CD4-positive, alpha-beta T cell (primary cell): ENCODE results near the gene BMP3. TPM values are rescaled to one million over a fixed set of nuclear protein-coding genes. Genes with fewer than 3 reads are reported as not detected.

ENCODE experiments used
- ATAC-seq: fragments of 200-7000 bp; cut with Tn5 transposase; one replicate; pipeline ENCODE4 v1.10.0; 2022; ENCODE audit warnings: mild to moderate bottlenecking; ENCODE audit not compliant: poor library complexity
- CTCF ChIA-PET: fragments of 350-600 bp; sonication (Branson Sonifier 250); formaldehyde crosslinking; loops from one replicate; lab custom pipeline; 2021; ENCODE audit warnings: antibody characterized with exemption, inconsistent platforms; lab: Charles Lee
- POLR2A ChIA-PET: fragments of 350-600 bp; sonication (Branson Sonifier 250); formaldehyde crosslinking; loops from one replicate; lab custom pipeline; 2021; ENCODE audit warnings: antibody characterized with exemption, inconsistent platforms; lab: Charles Lee
- DNase-seq, 14 experiments: peaks; one replicate each; pipeline ENCODE4 v3.0.0-alpha.2; 2013 to 2020; ENCODE audit warnings: mixed read lengths in 2 of 14
- H3K27ac ChIP-seq, 2 donors: one replicate each; pipeline versions ENCODE4 v1.5.1 to v1.7.0; 2013; ENCODE audit warnings: low read length in 2 of 2, low read depth in 1 of 2, mild to moderate bottlenecking in 1 of 2
- H3K27me3 ChIP-seq, 2 experiments: 1 replicate in 1 of 2; 2 replicates in 1 of 2; pipeline versions ENCODE4 v1.6.1 to v1.7.0; 2013; ENCODE audit warnings: low read length in 2 of 2, control low read depth in 1 of 2, mild to moderate bottlenecking in 1 of 2, moderate library complexity in 1 of 2; ENCODE audit not compliant: insufficient read depth in 2 of 2, control insufficient read depth in 1 of 2
- H3K36me3 ChIP-seq: one replicate; pipeline ENCODE4 v1.6.1; 2013; ENCODE audit warnings: low read length, control low read depth; ENCODE audit not compliant: insufficient read depth
- H3K4me1 ChIP-seq: one replicate; pipeline ENCODE4 v1.6.1; 2013; ENCODE audit warnings: low read length, control low read depth; ENCODE audit not compliant: insufficient read depth
- H3K4me3 ChIP-seq: one replicate; pipeline ENCODE4 v1.5.1; 2013; ENCODE audit warnings: mild to moderate bottlenecking, low read length, moderate library complexity
- H3K9me3 ChIP-seq, 2 experiments: 1 replicate in 1 of 2; 2 replicates in 1 of 2; pipeline versions ENCODE4 v1.6.1 to v1.7.0; 2013; ENCODE audit warnings: low read length in 2 of 2, mild to moderate bottlenecking in 2 of 2, control low read depth in 1 of 2, moderate library complexity in 1 of 2; ENCODE audit not compliant: control insufficient read depth in 1 of 2, insufficient read depth in 1 of 2
- H3K27ac Mint-ChIP-seq: one replicate; pipeline ENCODE4 v1.8.0; 2020; ENCODE audit warnings: mixed read lengths
- H3K27me3 Mint-ChIP-seq: one replicate; pipeline ENCODE4 v1.8.0; 2021; ENCODE audit warnings: mixed read lengths
- H3K36me3 Mint-ChIP-seq: one replicate; pipeline ENCODE4 v1.8.0; 2021; ENCODE audit warnings: low read depth, mixed read lengths
- H3K4me1 Mint-ChIP-seq: one replicate; pipeline ENCODE4 v1.8.0; 2021; ENCODE audit warnings: low read depth, mixed read lengths
- H3K4me3 Mint-ChIP-seq: one replicate; pipeline ENCODE4 v1.8.0; 2020; ENCODE audit warnings: mild to moderate bottlenecking, mixed read lengths
- H3K9me3 Mint-ChIP-seq: one replicate; pipeline ENCODE4 v1.8.0; 2020; ENCODE audit warnings: mixed read lengths
- intact Hi-C, 2 experiments: fragments of 100-400 bp; cut with DNase I in 1 of 2; cut with micrococcal nuclease in 1 of 2; formaldehyde crosslinking; loops; one replicate each; pipeline versions ENCODE4 v1.15.1 to v1.9.0; 2023 to 2025; cut with DNase I, micrococcal nuclease
- total RNA-seq, 174 experiments: library from RNA in 2 of 174; stranded (reverse) in 2 of 174; gene quantifications; one replicate each; pipeline ENCODE4 v1.2.3 and lab custom pipeline; 2021 to 2026
- TF ChIP-seq, protein P1 (sequence below): fragments of 200-600 bp; IDR thresholded peaks from one replicate; pipeline ENCODE4 v1.8.0; 2022; ENCODE audit warnings: antibody characterized with exemption, mild to moderate bottlenecking

Gene BMP3
- total RNA-seq, 2 experiments from 2014 or later, result not detected

DNA sequence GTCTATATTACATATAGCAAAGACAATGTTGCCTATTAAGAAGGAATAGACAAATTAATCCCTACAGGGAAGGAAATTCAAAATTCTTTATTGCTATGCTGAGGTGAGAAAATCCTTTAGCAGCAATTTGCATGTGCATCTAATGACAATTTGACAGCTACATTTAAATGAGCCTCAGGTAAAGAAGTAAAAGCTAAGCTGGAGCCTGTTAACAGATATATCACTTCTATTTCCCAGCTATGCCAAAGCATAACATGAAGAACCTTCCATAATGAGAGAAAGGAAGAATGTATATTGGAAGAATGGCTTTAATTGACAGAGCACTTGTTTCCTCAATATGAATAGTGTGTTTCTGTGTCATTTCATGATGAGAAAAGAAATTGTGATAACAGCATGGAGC, 71.6 kb downstream of the BMP3 start:
- TF ChIP-seq, protein P1, sequence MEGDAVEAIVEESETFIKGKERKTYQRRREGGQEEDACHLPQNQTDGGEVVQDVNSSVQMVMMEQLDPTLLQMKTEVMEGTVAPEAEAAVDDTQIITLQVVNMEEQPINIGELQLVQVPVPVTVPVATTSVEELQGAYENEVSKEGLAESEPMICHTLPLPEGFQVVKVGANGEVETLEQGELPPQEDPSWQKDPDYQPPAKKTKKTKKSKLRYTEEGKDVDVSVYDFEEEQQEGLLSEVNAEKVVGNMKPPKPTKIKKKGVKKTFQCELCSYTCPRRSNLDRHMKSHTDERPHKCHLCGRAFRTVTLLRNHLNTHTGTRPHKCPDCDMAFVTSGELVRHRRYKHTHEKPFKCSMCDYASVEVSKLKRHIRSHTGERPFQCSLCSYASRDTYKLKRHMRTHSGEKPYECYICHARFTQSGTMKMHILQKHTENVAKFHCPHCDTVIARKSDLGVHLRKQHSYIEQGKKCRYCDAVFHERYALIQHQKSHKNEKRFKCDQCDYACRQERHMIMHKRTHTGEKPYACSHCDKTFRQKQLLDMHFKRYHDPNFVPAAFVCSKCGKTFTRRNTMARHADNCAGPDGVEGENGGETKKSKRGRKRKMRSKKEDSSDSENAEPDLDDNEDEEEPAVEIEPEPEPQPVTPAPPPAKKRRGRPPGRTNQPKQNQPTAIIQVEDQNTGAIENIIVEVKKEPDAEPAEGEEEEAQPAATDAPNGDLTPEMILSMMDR, result no peak
- Histone ChIP-seq H3K9me3 (no peaks in the 10 kb centered on the region), H3K36me3 (no peaks in the 10 kb centered on the region), H3K27ac (no peak overlapping the region), H3K4me1 (no peaks in the 10 kb centered on the region), H3K4me3 (no peak overlapping the region), H3K27me3 (no peaks in the 10 kb centered on the region)
- ATAC-seq, result no peak
- Mint-ChIP-seq H3K4me3 (no peak overlapping the region), H3K27me3 (no peaks in the 10 kb centered on the region), H3K9me3 (no peaks in the 10 kb centered on the region), H3K27ac (no peak overlapping the region), H3K4me1 (no peaks in the 10 kb centered on the region), H3K36me3 (no peaks in the 10 kb centered on the region)
- ChIA-PET CTCF (interaction anchor here (0.6 kb wide), 1 partner anchor 37 kb away, joined by 3 read pairs; no protein-coding TSS in a partner anchor), POLR2A (interaction anchor here (0.7 kb wide), 1 partner anchor 14 kb away, joined by 3 read pairs; no protein-coding TSS in a partner anchor)
- intact Hi-C loops, result no loop called here
- no peak for DNase-seq

DNA sequence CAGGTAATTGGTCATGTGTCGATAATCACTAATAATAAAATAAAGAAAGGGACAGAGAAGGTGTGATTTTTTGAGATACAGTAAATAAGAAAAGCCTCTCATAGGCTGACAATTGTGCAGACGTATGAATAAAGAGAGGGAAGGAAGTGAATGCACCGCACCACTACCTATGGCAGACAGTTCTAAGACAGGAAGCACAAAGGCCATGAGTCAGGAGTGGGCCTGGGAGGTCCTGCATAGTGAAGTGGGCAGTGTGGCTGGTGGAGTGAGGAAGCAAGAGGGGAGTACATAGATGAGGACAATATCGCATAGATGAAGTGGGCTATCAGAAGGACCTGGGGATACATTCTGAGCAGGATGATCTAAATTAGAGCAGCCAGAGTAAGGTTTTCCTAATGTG, 75.6 kb downstream of the BMP3 start:
- Histone ChIP-seq H3K4me1 (no peaks in the 10 kb centered on the region), H3K4me3 (no peak overlapping the region), H3K27me3 (no peaks in the 10 kb centered on the region), H3K9me3 (no peaks in the 10 kb centered on the region), H3K36me3 (no peaks in the 10 kb centered on the region), H3K27ac (no peak overlapping the region)
- TF ChIP-seq, protein P1, result no peak
- ATAC-seq (no peak), DNase-seq (no peak)
- Mint-ChIP-seq H3K9me3 (no peaks in the 10 kb centered on the region), H3K4me1 (no peaks in the 10 kb centered on the region), H3K4me3 (no peak overlapping the region), H3K36me3 (no peaks in the 10 kb centered on the region), H3K27me3 (no peaks in the 10 kb centered on the region), H3K27ac (no peak overlapping the region)
- CTCF ChIA-PET, result no interaction called here
- intact Hi-C loops, result no loop called here
- POLR2A ChIA-PET, result no interaction called here

Other genes starting within 250 kb of the BMP3 start
- gene PRKG2, start 184.5 kb downstream of the BMP3 start, total RNA-seq, result under 1 TPM; 0.27 to 0.39 TPM